WERI-Rb-1 (cell line): Measurements from ENCODE around the gene KCNQ1OT1.

Experiments
- DNase-seq: peaks from one replicate; pipeline ENCODE4 v3.0.0-alpha.2; 2020
- H3K27ac ChIP-seq: fragments of 250-450 bp; sonication (Bioruptor Pico); 2 replicates; pipeline ENCODE4 v1.5.1; 2020; ENCODE audit warnings: mild to moderate bottlenecking, moderate library complexity
- H3K27me3 ChIP-seq: fragments of 250-450 bp; sonication (Bioruptor Pico); 2 replicates; pipeline ENCODE4 v1.5.1; 2021; ENCODE audit warnings: mild to moderate bottlenecking, low read depth, moderate library complexity; ENCODE audit not compliant: insufficient read depth, severe bottlenecking
- H3K36me3 ChIP-seq: fragments of 250-450 bp; sonication (Bioruptor Pico); 2 replicates; pipeline ENCODE4 v1.5.1; 2020; ENCODE audit warnings: mild to moderate bottlenecking, moderate library complexity
- H3K4me3 ChIP-seq: 2 replicates; pipeline ENCODE4 v1.5.1; 2011; ENCODE audit warnings: low read depth, mild to moderate bottlenecking, control low read depth, low read length
- H3K9me3 ChIP-seq: fragments of 250-450 bp; sonication (Bioruptor Pico); 2 replicates; pipeline ENCODE4 v1.5.1; 2021; ENCODE audit warnings: mild to moderate bottlenecking, moderate library complexity; ENCODE audit not compliant: severe bottlenecking
- TF ChIP-seq, protein P1 (sequence below): IDR thresholded peaks from 2 replicates; pipeline ENCODE4 v1.5.1; 2011; ENCODE audit warnings: low read depth, mild to moderate bottlenecking, control low read depth, inconsistent platforms, low read length

Gene KCNQ1OT1

DNA sequence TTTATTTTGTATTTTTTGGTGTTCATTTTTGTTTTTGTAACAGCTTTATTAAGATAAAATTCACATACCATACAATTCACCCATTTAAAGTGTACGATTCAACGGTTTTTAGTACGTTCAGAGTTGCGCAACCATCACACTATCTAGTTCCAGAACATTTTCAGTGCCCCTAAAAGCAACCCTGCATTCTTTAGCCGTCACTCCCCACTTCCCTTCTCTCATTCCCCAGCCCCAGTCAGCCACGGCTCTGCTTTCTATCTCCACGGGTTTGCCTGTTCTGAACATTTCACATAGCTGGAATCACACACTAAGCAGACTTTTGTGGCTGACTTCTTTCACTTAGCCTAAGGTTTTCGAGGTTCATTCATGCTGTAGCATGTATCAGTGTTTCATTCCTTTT lies 9.6 kb upstream of the KCNQ1OT1 start:
- no peak for DNase-seq
- no peak overlapping the region for H3K4me3 ChIP-seq
- H3K36me3 ChIP-seq: no peaks in the 10 kb centered on the region
- H3K27me3 ChIP-seq: no peaks in the 10 kb centered on the region
- TF ChIP-seq, protein P1, sequence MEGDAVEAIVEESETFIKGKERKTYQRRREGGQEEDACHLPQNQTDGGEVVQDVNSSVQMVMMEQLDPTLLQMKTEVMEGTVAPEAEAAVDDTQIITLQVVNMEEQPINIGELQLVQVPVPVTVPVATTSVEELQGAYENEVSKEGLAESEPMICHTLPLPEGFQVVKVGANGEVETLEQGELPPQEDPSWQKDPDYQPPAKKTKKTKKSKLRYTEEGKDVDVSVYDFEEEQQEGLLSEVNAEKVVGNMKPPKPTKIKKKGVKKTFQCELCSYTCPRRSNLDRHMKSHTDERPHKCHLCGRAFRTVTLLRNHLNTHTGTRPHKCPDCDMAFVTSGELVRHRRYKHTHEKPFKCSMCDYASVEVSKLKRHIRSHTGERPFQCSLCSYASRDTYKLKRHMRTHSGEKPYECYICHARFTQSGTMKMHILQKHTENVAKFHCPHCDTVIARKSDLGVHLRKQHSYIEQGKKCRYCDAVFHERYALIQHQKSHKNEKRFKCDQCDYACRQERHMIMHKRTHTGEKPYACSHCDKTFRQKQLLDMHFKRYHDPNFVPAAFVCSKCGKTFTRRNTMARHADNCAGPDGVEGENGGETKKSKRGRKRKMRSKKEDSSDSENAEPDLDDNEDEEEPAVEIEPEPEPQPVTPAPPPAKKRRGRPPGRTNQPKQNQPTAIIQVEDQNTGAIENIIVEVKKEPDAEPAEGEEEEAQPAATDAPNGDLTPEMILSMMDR: no peak
- H3K27ac ChIP-seq: no peak overlapping the region
- H3K9me3 ChIP-seq: no peaks in the 10 kb centered on the region

DNA sequence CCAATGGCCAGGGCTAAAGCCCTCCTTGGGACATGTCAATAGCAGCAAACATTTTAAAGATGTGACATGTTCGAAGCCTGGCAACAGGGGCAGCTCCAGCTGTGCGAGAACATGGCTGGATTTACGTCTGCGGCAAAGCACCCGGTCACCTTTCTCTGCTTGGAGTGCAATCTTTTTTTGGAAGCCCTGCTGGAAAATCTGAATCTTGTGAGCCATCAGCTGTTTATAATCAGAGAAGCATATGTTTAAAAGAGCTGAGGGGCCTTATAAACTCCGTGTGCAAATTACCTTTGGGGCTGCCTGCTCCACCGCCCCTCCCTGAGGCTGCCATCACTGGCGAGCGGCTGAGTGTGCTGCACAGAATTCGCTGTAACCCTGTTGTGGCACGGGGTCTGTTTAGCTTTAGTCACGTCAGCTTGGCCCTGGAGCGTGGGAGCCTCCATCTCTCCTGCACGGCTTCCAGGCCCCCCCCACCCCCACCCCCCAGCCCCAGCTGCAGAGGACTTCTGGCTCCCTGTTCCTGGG lies 9.0 kb upstream of the KCNQ1OT1 start:
- Histone ChIP-seq H3K27ac (no peak overlapping the region), H3K36me3 (no peaks in the 10 kb centered on the region), H3K9me3 (no peaks in the 10 kb centered on the region), H3K27me3 (no peaks in the 10 kb centered on the region), H3K4me3 (no peak overlapping the region)
- TF ChIP-seq, protein P1: no peak
- DNase-seq: no peak

DNA sequence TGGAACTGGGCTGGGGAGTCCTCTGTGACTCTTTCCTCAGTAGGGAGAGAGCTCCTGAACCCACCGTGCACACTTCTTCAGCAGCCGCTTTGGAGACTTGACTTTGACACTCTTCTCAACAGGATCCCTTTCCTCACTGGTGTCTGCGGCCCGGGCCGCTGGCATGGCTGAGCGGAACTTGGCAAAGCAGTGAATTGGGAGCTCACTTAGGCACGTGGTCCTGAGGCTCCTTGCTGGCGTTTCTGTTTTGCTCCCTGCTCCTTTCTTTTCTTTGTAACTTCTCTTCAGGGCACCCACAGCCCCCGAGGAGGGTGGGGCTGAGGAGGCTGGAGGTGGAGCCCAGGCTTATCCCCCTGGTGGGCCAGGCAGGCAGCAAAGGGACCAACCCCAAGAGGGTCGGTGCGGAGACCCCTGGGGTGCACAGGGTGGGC lies 8.4 kb upstream of the KCNQ1OT1 start:
- H3K27ac ChIP-seq: no peak overlapping the region
- no peaks in the 10 kb centered on the region for H3K27me3 ChIP-seq
- no peaks in the 10 kb centered on the region for H3K36me3 ChIP-seq
- no peaks in the 10 kb centered on the region for H3K9me3 ChIP-seq
- H3K4me3 ChIP-seq: no peak overlapping the region
- no peak for DNase-seq
- TF ChIP-seq, protein P1: no peak

DNA sequence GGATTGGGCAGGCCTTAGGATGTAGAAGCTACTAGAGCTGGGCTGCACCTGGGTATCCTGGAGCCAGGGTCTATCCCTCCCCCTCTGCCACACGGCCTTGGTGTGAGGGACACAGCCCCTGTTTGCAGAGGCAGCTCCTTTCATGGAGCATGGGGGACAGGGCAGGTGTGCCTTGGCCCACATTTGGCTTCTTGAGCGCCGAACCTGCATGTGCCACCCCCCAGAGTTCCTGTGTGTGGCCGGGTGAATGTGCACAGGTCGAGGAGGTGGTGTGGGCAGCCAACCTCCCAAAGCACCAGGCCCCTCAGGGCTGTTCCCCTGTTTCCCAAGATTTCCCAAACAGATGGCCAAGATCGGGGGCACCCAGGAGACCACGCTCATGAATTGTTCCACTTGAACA lies 7.9 kb upstream of the KCNQ1OT1 start:
- Histone ChIP-seq H3K27ac (no peak overlapping the region), H3K9me3 (no peaks in the 10 kb centered on the region), H3K27me3 (no peaks in the 10 kb centered on the region), H3K4me3 (no peak overlapping the region), H3K36me3 (no peaks in the 10 kb centered on the region)
- no peak for DNase-seq
- TF ChIP-seq, protein P1: no peak

DNA sequence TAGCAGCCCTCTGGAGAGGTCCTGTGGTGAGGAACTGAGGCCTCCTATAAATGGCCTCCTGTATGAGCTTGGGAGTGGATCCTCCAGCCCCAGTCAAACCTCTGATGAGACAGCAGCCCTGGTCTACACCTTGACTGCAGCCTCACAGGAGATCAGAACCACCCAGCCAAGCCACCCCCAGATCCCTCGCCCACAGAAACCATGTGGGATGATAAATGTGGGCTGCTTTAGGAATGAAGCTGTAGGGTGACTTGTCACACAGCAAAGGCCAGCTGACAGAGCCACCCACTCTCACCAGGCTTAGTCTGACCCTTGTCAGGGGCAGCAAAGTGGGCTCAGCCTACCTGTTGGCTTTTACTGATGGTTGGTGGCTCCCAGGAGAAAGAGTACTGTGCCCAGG lies 6.5 kb upstream of the KCNQ1OT1 start:
- Histone ChIP-seq H3K4me3 (no peak overlapping the region), H3K27ac (no peak overlapping the region), H3K27me3 (no peaks in the 10 kb centered on the region), H3K36me3 (no peaks in the 10 kb centered on the region), H3K9me3 (no peaks in the 10 kb centered on the region)
- no peak for DNase-seq
- TF ChIP-seq, protein P1: no peak

DNA sequence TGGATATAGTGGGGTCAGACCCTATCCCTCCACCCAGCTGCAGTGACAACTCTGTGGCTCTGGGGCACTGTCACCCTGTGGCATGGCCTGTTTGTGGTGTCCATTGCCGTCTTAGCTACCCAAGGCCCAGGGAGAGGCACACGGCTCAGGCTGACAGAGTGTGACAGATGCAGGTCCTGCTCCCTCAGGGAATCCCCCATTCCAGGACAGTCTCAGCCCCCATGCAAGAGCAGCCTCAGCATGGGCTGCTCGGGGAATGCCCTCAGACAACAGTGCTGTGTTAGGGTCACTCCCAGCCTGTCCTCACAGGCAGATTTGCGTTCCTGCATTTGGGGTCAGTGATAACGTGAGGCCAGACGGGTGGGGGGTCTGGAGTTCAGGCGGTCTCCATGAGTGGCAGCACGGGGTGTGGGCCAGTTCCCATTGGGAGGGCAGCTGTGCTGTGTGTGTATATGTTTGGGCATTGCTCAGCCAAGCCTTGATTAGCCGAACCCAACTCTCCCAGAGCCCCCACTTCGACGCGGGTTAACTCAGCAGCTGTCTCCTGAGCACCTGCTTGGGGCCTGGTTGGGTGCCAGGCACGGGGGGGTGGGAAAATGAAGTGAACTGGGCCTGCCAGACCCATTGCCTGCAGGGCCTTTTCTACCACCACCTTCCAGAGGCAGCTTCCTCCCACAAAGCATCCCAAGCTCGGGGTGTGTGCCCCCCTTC lies 5.3 kb upstream of the KCNQ1OT1 start:
- no peak overlapping the region for H3K27ac ChIP-seq
- DNase-seq: no peak
- no peaks in the 10 kb centered on the region for H3K9me3 ChIP-seq
- no peak overlapping the region for H3K4me3 ChIP-seq
- no peaks in the 10 kb centered on the region for H3K27me3 ChIP-seq
- TF ChIP-seq, protein P1: no peak
- no peaks in the 10 kb centered on the region for H3K36me3 ChIP-seq
